Testis (tissue), 3 donors: ENCODE measurements around the gene ATG7. TPM values are rescaled to one million over a fixed set of nuclear protein-coding genes. Genes with fewer than 3 reads are reported as not detected.

ENCODE experiments used
- DNase-seq: peaks from one replicate; pipeline ENCODE4 v3.0.0-alpha.2; 2019
- H3K27ac ChIP-seq, 2 donors: fragments of 200-600 bp; sonication (generic); one replicate each; pipeline ENCODE4 v1.5.1; 2019
- H3K27me3 ChIP-seq: fragments of 200-600 bp; sonication (generic); one replicate; pipeline ENCODE4 v1.5.1; 2019
- H3K36me3 ChIP-seq: fragments of 200-600 bp; sonication (generic); one replicate; pipeline ENCODE4 v1.5.1; 2017; ENCODE audit warnings: low read depth; ENCODE audit errors: missing control alignments
- H3K4me1 ChIP-seq: fragments of 200-600 bp; sonication (generic); one replicate; pipeline ENCODE4 v1.5.1; 2019
- H3K4me3 ChIP-seq, 2 donors: fragments of 200-600 bp; sonication (generic); one replicate each; pipeline ENCODE4 v1.5.1; 2017 to 2019
- H3K9me3 ChIP-seq: fragments of 200-600 bp; sonication (generic); one replicate; pipeline ENCODE4 v1.5.1; 2017
- POLR2A ChIP-seq: fragments of 450-650 bp; IDR thresholded peaks from one replicate; pipeline ENCODE4 v1.6.1; 2017; ENCODE audit warnings: antibody characterized with exemption, mild to moderate bottlenecking, moderate library complexity
- WGBS, 2 donors: methylation state at CpG; one replicate each; pipeline ENCODE4 v1.1.5; 2018; 5-methylcytosine and 5-hydroxymethylcytosine counted together
- intact Hi-C: fragments of 100-400 bp; cut with DNase I; formaldehyde crosslinking; loops from one replicate; pipeline ENCODE4 v1.15.1; 2023; ENCODE audit warnings: low total_unique reads
- polyA plus RNA-seq: library from polyadenylated mRNA; stranded (reverse); fragments of 350-450 nt; fragmentation: Illumina TruSeq; extraction: RNeasy Lipid Tissue Mini Kit (QIAGEN cat#74804); gene quantifications from one replicate; pipeline ENCODE4 v1.2.3, GENCODE V29; 2014; ENCODE audit warnings: low read depth, low replicate concordance; ENCODE audit not compliant: insufficient read depth
- total RNA-seq, 2 donors: library from RNA; depleted of rRNA; stranded (reverse); fragments of >200 nt; gene quantifications; one replicate each; pipeline ENCODE4 v1.2.3, GENCODE V29; 2016
- TF ChIP-seq, protein P1 (sequence below), 3 experiments: fragments of 450-650 bp in 2 of 3; fragments of 200-600 bp in 1 of 3; sonication (generic) in 1 of 3; IDR thresholded peaks; one replicate each; pipeline ENCODE4 v1.5.1; 2016 to 2019; ENCODE audit warnings: antibody characterized with exemption in 3 of 3, mild to moderate bottlenecking in 2 of 3, moderate library complexity in 1 of 3

ATG7 gene
- total and polyA plus RNA-seq, 3 donors from 2014 or later: 52.9 to 95.4 (median 86.0) TPM

DNA sequence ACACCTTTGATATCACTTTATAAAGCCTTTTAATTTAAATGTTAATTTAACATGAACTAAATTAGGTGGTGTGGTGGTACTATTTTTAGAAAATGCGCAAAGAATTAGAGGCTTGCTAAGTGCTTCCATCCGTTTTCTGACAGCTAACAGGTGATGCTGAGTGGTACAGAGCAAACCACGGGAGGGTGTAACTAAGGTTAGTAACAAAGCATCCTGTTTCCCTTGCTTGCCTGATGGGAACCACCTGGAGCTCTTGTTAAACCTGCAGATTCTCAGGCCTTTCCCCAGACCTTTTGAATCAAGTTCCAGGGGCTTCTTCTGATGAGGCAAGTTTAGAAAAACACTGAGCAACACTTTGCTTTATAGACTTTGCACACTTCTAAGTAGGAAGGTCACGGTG lies 101.0 kb downstream of the ATG7 start:
- H3K9me3 ChIP-seq: no peaks in the 10 kb centered on the region
- H3K27ac ChIP-seq: no peak overlapping the region
- TF ChIP-seq, protein P1, sequence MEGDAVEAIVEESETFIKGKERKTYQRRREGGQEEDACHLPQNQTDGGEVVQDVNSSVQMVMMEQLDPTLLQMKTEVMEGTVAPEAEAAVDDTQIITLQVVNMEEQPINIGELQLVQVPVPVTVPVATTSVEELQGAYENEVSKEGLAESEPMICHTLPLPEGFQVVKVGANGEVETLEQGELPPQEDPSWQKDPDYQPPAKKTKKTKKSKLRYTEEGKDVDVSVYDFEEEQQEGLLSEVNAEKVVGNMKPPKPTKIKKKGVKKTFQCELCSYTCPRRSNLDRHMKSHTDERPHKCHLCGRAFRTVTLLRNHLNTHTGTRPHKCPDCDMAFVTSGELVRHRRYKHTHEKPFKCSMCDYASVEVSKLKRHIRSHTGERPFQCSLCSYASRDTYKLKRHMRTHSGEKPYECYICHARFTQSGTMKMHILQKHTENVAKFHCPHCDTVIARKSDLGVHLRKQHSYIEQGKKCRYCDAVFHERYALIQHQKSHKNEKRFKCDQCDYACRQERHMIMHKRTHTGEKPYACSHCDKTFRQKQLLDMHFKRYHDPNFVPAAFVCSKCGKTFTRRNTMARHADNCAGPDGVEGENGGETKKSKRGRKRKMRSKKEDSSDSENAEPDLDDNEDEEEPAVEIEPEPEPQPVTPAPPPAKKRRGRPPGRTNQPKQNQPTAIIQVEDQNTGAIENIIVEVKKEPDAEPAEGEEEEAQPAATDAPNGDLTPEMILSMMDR (IDR thresholded peaks at IDR 0.05): no peak
- no peak for TF ChIP-seq POLR2A
- peaks cover 28% of the 10 kb centered on the region for H3K4me1 ChIP-seq
- intact Hi-C loops: loop anchor here (10.0 kb wide), 1 partner anchor 432 kb away; no protein-coding TSS in a partner anchor
- WGBS, 2 donors: 64 to 73% methylated on average over 4 of the region's 4 CpGs
- H3K4me3 ChIP-seq: no peak overlapping the region
- no peaks in the 10 kb centered on the region for H3K27me3 ChIP-seq
- no peak for DNase-seq
- H3K36me3 ChIP-seq: no peaks in the 10 kb centered on the region

- H3K9me3 ChIP-seq: no peaks in the 10 kb centered on the region
- TF ChIP-seq, protein P1 (IDR thresholded peaks at IDR 0.05): no peak
- TF ChIP-seq POLR2A: no peak
- no peak overlapping the region for H3K27ac ChIP-seq
- WGBS, 2 donors: 91 to 94% methylated on average over 2 of the region's 2 CpGs
- H3K27me3 ChIP-seq: no peaks in the 10 kb centered on the region
- intact Hi-C loops: loop anchor here (10.0 kb wide), 1 partner anchor 431 kb away; no protein-coding TSS in a partner anchor
- peaks cover 23% of the 10 kb centered on the region for H3K4me1 ChIP-seq
- no peak for DNase-seq
- H3K36me3 ChIP-seq: no peaks in the 10 kb centered on the region
- H3K4me3 ChIP-seq: no peak overlapping the region
Observed at GRCh38 chr3:11373654-11374053, 101.5 kb downstream of the ATG7 start.

DNA sequence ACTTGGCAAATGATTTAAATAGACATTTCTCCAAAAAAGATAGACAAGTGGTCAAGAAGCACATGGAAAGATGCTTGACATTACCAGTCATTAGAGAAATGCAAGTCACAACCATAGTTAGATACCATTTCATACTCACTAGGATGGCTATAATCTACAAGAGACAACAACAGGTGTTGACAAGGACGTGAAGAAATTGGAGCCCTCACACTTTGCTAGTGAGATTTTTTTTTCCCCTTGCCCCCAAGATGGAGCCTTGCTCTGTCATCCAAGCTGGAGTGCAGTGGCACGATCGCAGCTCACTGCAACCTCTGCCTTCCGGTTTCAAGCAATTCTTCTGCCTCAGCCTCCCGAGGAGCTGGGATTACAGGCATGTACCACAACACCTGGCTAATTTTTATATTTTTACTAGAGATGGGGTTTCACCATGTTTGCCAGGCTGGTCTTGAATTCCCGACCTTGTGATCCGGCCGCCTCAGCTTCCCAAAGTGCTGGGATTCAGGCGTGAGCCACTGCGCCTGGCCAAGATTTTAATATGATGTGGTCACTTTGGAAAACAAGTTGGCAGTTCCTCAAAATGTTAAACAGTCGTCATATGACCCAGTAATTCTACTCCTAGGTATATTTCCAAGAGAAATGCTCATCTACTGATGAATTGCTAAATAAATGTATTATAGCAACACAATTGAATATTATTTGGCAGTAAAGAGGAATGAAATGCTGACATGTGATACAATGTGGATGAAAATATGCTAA lies 103.3 kb downstream of the ATG7 start:
- Histone ChIP-seq H3K9me3 (no peaks in the 10 kb centered on the region), H3K36me3 (no peaks in the 10 kb centered on the region), H3K4me1 (peaks cover 19% of the 10 kb centered on the region), H3K27ac (no peak overlapping the region), H3K27me3 (no peaks in the 10 kb centered on the region), H3K4me3 (no peak overlapping the region)
- no peak for TF ChIP-seq POLR2A
- TF ChIP-seq, protein P1 (IDR thresholded peaks at IDR 0.05): no peak
- no peak for DNase-seq
- intact Hi-C loops: loop anchor here (10.0 kb wide), 1 partner anchor 429 kb away; no protein-coding TSS in a partner anchor
- 87 to 91% methylated on average over 11 of the region's 11 CpGs for WGBS, 2 donors

- Histone ChIP-seq H3K4me3 (no peak overlapping the region), H3K4me1 (peaks cover 8% of the 10 kb centered on the region), H3K36me3 (no peaks in the 10 kb centered on the region), H3K27ac (no peak overlapping the region), H3K27me3 (no peaks in the 10 kb centered on the region), H3K9me3 (no peaks in the 10 kb centered on the region)
- 78 to 79% methylated on average over 2 of the region's 2 CpGs for WGBS, 2 donors
- TF ChIP-seq POLR2A: no peak
- TF ChIP-seq, protein P1 (IDR thresholded peaks at IDR 0.05): no peak
- intact Hi-C loops: loop anchor here (10.0 kb wide), 1 partner anchor 427 kb away; no protein-coding TSS in a partner anchor
- no peak for DNase-seq
Observed at GRCh38 chr3:11377719-11378118, 105.5 kb downstream of the ATG7 start.
